Measurements from ENCODE around the gene RPP21. TPM values are rescaled to one million over a fixed set of nuclear protein-coding genes. Genes with fewer than 3 reads are reported as not detected.

Gene RPP21
- total RNA-seq, 1 experiment from 2014 or later = 81.3 TPM

GRCh38 chr6:30348957-30349356 is 4.0 kb downstream of the RPP21 start:
- CTCF ChIA-PET = no interaction called here
- H3K27me3 ChIP-seq (ENCODE audit: control insufficient read depth, insufficient read depth, low read length) = no peaks in the 10 kb centered on the region
- no peaks in the 10 kb centered on the region for H3K36me3 ChIP-seq (ENCODE audit: control insufficient read depth, insufficient read depth, low read length)
- POLR2A ChIA-PET = no interaction called here
- H3K9me3 ChIP-seq (ENCODE audit: control insufficient read depth, insufficient read depth, low read depth, low read length) = no peaks in the 10 kb centered on the region
- H3K4me1 ChIP-seq (ENCODE audit: control insufficient read depth, insufficient read depth, low read length) = peaks cover 5% of the 10 kb centered on the region; the same call in 1 of the 2 replicates
- in situ Hi-C loops (cut with HindIII; ENCODE audit: low pct_unique_long_range_greater_than_20kb, low sequenced_read_pairs) (no loop called here), intact Hi-C loops (cut with micrococcal nuclease; ENCODE audit: unreplicated experiment) (no loop called here)
- no TSS peak for BruUV-seq (replicated peaks)
- TF ChIP-seq POLR2AphosphoS5 (IDR thresholded peaks at IDR 0.05; ENCODE audit: low read depth, low read length) = no peak
- no peak for TF ChIP-seq CTCF (IDR thresholded peaks at IDR 0.05)
- no peak for TF ChIP-seq SIN3A (IDR thresholded peaks at IDR 0.05; ENCODE audit: borderline replicate concordance, insufficient read depth, low read depth, low read length)
- TF ChIP-seq REST (IDR thresholded peaks at IDR 0.05; ENCODE audit: insufficient read depth in 1 of 2, low read depth in 2 of 2, low read length in 1 of 2) = no peak
- TF ChIP-seq TCF7L2 (IDR thresholded peaks at IDR 0.05; ENCODE audit: low read depth, low read length) = no peak
- no peak overlapping the region for H3K4me3 ChIP-seq (ENCODE audit: low read depth in 2 of 2, low read length in 2 of 2)
- no peak overlapping the region for H3K27ac ChIP-seq (ENCODE audit: low read length)
- ATAC-seq = no peak
- DNase-seq (ENCODE audit: low read depth, low spot score) = no peak

- Histone ChIP-seq H3K27ac (ENCODE audit: low read length) (no peak overlapping the region), H3K4me3 (ENCODE audit: low read depth in 2 of 2, low read length in 2 of 2) (no peak overlapping the region), H3K4me1 (ENCODE audit: control insufficient read depth, insufficient read depth, low read length) (peaks cover 5% of the 10 kb centered on the region; the same call in 1 of the 2 replicates), H3K27me3 (ENCODE audit: control insufficient read depth, insufficient read depth, low read length) (no peaks in the 10 kb centered on the region), H3K9me3 (ENCODE audit: control insufficient read depth, insufficient read depth, low read depth, low read length) (no peaks in the 10 kb centered on the region), H3K36me3 (ENCODE audit: control insufficient read depth, insufficient read depth, low read length) (no peaks in the 10 kb centered on the region)
- TF ChIP-seq CTCF (IDR thresholded peaks at IDR 0.05) (no peak), SIN3A (IDR thresholded peaks at IDR 0.05; ENCODE audit: borderline replicate concordance, insufficient read depth, low read depth, low read length) (no peak), REST (IDR thresholded peaks at IDR 0.05; ENCODE audit: insufficient read depth in 1 of 2, low read depth in 2 of 2, low read length in 1 of 2) (no peak), POLR2AphosphoS5 (IDR thresholded peaks at IDR 0.05; ENCODE audit: low read depth, low read length) (no peak), TCF7L2 (IDR thresholded peaks at IDR 0.05; ENCODE audit: low read depth, low read length) (no peak)
- in situ Hi-C loops (cut with HindIII; ENCODE audit: low pct_unique_long_range_greater_than_20kb, low sequenced_read_pairs) = loop anchor here (25.0 kb wide), 1 partner anchor 112 kb away; no protein-coding TSS in a partner anchor
- ChIA-PET CTCF (no interaction called here), POLR2A (no interaction called here)
- DNase-seq (ENCODE audit: low read depth, low spot score) = no peak
- intact Hi-C loops (cut with micrococcal nuclease; ENCODE audit: unreplicated experiment) = no loop called here
- no TSS peak for BruUV-seq (replicated peaks)
- no peak for ATAC-seq
Measured at GRCh38 chr6:30349421-30350177, 4.6 kb downstream of the RPP21 start.
